CD14-positive monocyte (primary cell): ENCODE measurements around the gene STON1. TPM values are rescaled to one million over a fixed set of nuclear protein-coding genes. Genes with fewer than 3 reads are reported as not detected.
"Not testable (repeated sequence)": the region's sequence is repeated elsewhere in the genome, so short reads cannot be mapped to it uniquely, and the experiment has no call there.

Experiments
- DNase-seq, 3 donors: peaks; one replicate each; pipeline ENCODE4 v3.0.0-alpha.2; 2011 to 2022
- H2AFZ ChIP-seq: 2 replicates; pipeline ENCODE4 v1.6.0; 2012; ENCODE audit warnings: mild to moderate bottlenecking, low read depth, low read length, inconsistent platforms; ENCODE audit not compliant: insufficient read depth, poor library complexity, severe bottlenecking
- H3K27ac ChIP-seq, 2 donors: 1 replicate in 1 of 2; 2 replicates in 1 of 2; pipeline ENCODE4 v1.5.1; 2012 to 2013; ENCODE audit warnings: low read length in 2 of 2, control low read depth in 1 of 2, inconsistent platforms in 1 of 2, low read depth in 1 of 2, mild to moderate bottlenecking in 1 of 2
- H3K27me3 ChIP-seq, 2 donors: one replicate each; pipeline versions ENCODE4 v1.6.0 to v1.6.1; 2011 to 2013; ENCODE audit warnings: low read length in 2 of 2; ENCODE audit not compliant: control insufficient read depth in 2 of 2, insufficient read depth in 2 of 2
- H3K36me3 ChIP-seq, 2 donors: replicated peaks in 1 of 2; 1 replicate in 1 of 2; 2 replicates in 1 of 2; pipeline versions ENCODE4 v1.5.1 to v1.6.1; 2012 to 2013; ENCODE audit warnings: low read length in 2 of 2, control low read depth in 1 of 2, inconsistent platforms in 1 of 2, mild to moderate bottlenecking in 1 of 2; ENCODE audit not compliant: insufficient read depth in 2 of 2, control insufficient read depth in 1 of 2
- H3K4me1 ChIP-seq, 2 donors: 1 replicate in 1 of 2; 2 replicates in 1 of 2; pipeline versions ENCODE4 v1.5.1 to v1.6.1; 2012 to 2013; ENCODE audit warnings: low read length in 2 of 2, control low read depth in 1 of 2, inconsistent platforms in 1 of 2, mild to moderate bottlenecking in 1 of 2, moderate library complexity in 1 of 2; ENCODE audit not compliant: insufficient read depth in 2 of 2, control insufficient read depth in 1 of 2
- H3K4me2 ChIP-seq: replicated peaks from 2 replicates; pipeline ENCODE3; 2012; ENCODE audit warnings: low read length, moderate library complexity, mild to moderate bottlenecking; ENCODE audit not compliant: poor library complexity, severe bottlenecking; ENCODE audit errors: extremely low read depth
- H3K4me3 ChIP-seq, 3 experiments: fragments of 200-600 bp in 1 of 3; sonication (generic) in 1 of 3; replicated peaks in 1 of 3; 1 replicate in 2 of 3; 2 replicates in 1 of 3; pipeline ENCODE4 v1.5.1; 2011 to 2013; ENCODE audit warnings: low read length in 3 of 3, mild to moderate bottlenecking in 3 of 3, control low read depth in 2 of 3, low read depth in 2 of 3, inconsistent platforms in 1 of 3, moderate library complexity in 1 of 3
- H3K79me2 ChIP-seq: 2 replicates; pipeline ENCODE4 v1.6.0; 2012; ENCODE audit warnings: mild to moderate bottlenecking, control low read depth, inconsistent platforms, low read length, moderate library complexity; ENCODE audit not compliant: insufficient read depth
- H3K9ac ChIP-seq: 2 replicates; pipeline ENCODE4 v1.6.0; 2017; ENCODE audit warnings: low read length, mild to moderate bottlenecking; ENCODE audit not compliant: insufficient read depth, poor library complexity, severe bottlenecking
- H3K9me3 ChIP-seq, 2 donors: replicated peaks in 1 of 2; 1 replicate in 1 of 2; 2 replicates in 1 of 2; pipeline versions ENCODE4 v1.5.1 to v1.6.1; 2012 to 2013; ENCODE audit warnings: low read length in 2 of 2, control low read depth in 1 of 2; ENCODE audit not compliant: control insufficient read depth in 1 of 2, insufficient read depth in 1 of 2
- H4K20me1 ChIP-seq: 2 replicates; pipeline ENCODE4 v1.6.0; 2012; ENCODE audit warnings: mild to moderate bottlenecking, low read length, control low read depth, moderate library complexity; ENCODE audit not compliant: insufficient read depth
- H3K27ac Mint-ChIP-seq, 7 donors: one replicate each; pipeline ENCODE4 v1.8.0; 2020; ENCODE audit warnings: mild to moderate bottlenecking in 7 of 7, mixed read lengths in 7 of 7, moderate library complexity in 6 of 7, inconsistent platforms in 2 of 7
- H3K27me3 Mint-ChIP-seq, 3 donors: one replicate each; pipeline ENCODE4 v1.8.0; 2021 to 2022; ENCODE audit warnings: low read depth in 3 of 3, mild to moderate bottlenecking in 3 of 3, mixed read lengths in 3 of 3, moderate library complexity in 3 of 3, inconsistent platforms in 1 of 3
- H3K36me3 Mint-ChIP-seq, 2 donors: one replicate each; pipeline ENCODE4 v1.8.0; 2020; ENCODE audit warnings: mixed read lengths in 2 of 2, inconsistent platforms in 1 of 2, mild to moderate bottlenecking in 1 of 2
- H3K4me1 Mint-ChIP-seq: one replicate; pipeline ENCODE4 v1.8.0; 2020; ENCODE audit warnings: mild to moderate bottlenecking, mixed read lengths
- H3K4me3 Mint-ChIP-seq, 2 donors: one replicate each; pipeline ENCODE4 v1.8.0; 2020; ENCODE audit warnings: mild to moderate bottlenecking in 2 of 2, mixed read lengths in 2 of 2, moderate library complexity in 1 of 2
- H3K9me3 Mint-ChIP-seq, 7 donors: one replicate each; pipeline ENCODE4 v1.8.0; 2020 to 2022; ENCODE audit warnings: mixed read lengths in 7 of 7, mild to moderate bottlenecking in 6 of 7, moderate library complexity in 6 of 7, inconsistent platforms in 2 of 7
- CTCF ChIP-seq: fragments of 200-600 bp; IDR thresholded peaks from one replicate; pipeline ENCODE4 v1.8.0; 2022; ENCODE audit warnings: antibody characterized with exemption, mild to moderate bottlenecking
- WGBS: methylation state at CpG from one replicate; pipeline ENCODE4 v1.1.5; 2013; ENCODE audit warnings: missing lambda C conversion rate; ENCODE audit not compliant: insufficient coverage; 5-methylcytosine and 5-hydroxymethylcytosine counted together
- intact Hi-C, 2 donors: fragments of 100-400 bp; cut with micrococcal nuclease; formaldehyde crosslinking; loops; one replicate each; pipeline versions ENCODE4 v1.15.0 to v1.15.1; 2023
- polyA plus RNA-seq, 3 donors: library from polyadenylated mRNA; depleted of rRNA in 1 of 3; unstranded in 2 of 3; stranded (reverse) in 1 of 3; fragments of 300-500 nt in 2 of 3; fragments of >200 nt in 1 of 3; fragmentation: Illumina TruSeq in 2 of 3; gene quantifications; 1 replicate in 2 of 3; 2 replicates in 1 of 3; pipeline ENCODE4 v1.2.3, GENCODE V29; 2012 to 2021

STON1 gene
- polyA plus RNA-seq, 3 donors, result 0.12 to 0.33 TPM; not detected in 1

DNA sequence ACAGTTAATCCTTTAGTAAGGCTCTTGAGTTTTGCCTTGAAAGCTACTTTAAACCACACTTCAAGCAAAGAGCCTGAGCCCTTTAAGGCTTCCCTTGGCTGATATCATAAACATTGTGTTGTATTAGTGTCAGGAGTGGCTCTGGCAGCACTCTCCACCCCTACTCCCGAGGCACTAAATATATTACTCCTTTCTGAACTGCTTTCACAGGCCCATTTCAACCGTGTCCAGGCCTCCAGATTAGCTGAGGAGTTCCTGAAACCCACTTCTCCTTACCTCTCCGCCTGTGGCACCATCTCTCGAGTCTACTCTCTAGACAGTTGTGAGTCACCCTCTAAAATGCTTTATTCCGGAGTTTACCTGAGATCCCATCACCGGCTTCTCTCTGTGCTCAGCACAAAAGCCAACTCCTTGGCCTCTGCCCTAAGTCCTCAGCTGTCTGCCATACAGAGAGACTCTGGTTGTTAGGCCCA, 14.4 kb upstream of the STON1 start:
- H2AFZ ChIP-seq, result no peak overlapping the region
- 88% methylated on average over 6 of the region's 6 CpGs for WGBS
- H3K79me2 ChIP-seq, result no peaks in the 10 kb centered on the region
- intact Hi-C loops, result no loop called here
- no peaks in the 10 kb centered on the region for H4K20me1 ChIP-seq
- H3K9ac ChIP-seq, result no peak overlapping the region
- Mint-ChIP-seq H3K27ac (peak overlapping the region in 3 of 7 donors; percentile 8 to 88 (median 19)), H3K9me3 (no peaks in the 10 kb centered on the region), H3K27me3 (no peaks in the 10 kb centered on the region), H3K4me1 (no peaks in the 10 kb centered on the region), H3K36me3 (peaks cover 84 to 98% of the 10 kb centered on the region in 2 donors), H3K4me3 (no peak overlapping the region)
- no peak overlapping the region for H3K4me2 ChIP-seq
- no peaks in the 10 kb centered on the region for H3K27me3 ChIP-seq
- no peak overlapping the region for H3K4me3 ChIP-seq
- no peak overlapping the region for H3K27ac ChIP-seq
- no peaks in the 10 kb centered on the region for H3K4me1 ChIP-seq
- DNase-seq, result no peak
- H3K9me3 ChIP-seq, result no peaks in the 10 kb centered on the region
- peaks cover 90 to 99% of the 10 kb centered on the region in 2 donors for H3K36me3 ChIP-seq
- TF ChIP-seq CTCF, result no peak

DNA sequence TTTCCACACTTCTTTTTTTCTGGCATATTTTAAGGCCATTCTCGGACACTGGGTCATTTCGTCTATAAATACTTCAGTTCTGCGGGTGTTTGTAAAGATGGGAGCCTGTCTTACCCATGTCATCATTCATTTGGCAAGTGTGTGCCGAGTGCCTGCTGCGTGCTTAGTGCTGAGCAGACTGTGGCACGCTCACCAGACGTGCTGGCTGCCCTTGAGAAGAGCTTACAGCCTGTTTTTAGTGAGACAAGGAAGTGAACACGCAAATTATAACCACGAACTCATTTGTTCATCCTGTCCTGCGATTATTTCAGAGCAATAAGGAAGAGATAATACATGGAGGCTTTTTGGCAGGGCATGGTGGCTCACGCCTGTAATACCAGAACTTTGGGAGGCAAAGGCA, 10.4 kb upstream of the STON1 start:
- H3K27me3 ChIP-seq, result no peaks in the 10 kb centered on the region
- no peaks in the 10 kb centered on the region for H3K4me1 ChIP-seq
- Mint-ChIP-seq H3K9me3 (no peaks in the 10 kb centered on the region), H3K27me3 (peaks cover 0 to 1% (median 0%) of the 10 kb centered on the region in 3 donors), H3K36me3 (peaks cover 69 to 95% of the 10 kb centered on the region in 2 donors), H3K27ac (peak overlapping the region in 1 of 7 donors; percentile 32), H3K4me1 (no peaks in the 10 kb centered on the region), H3K4me3 (no peak overlapping the region)
- no peak overlapping the region for H3K27ac ChIP-seq
- H3K79me2 ChIP-seq, result no peaks in the 10 kb centered on the region
- H3K4me2 ChIP-seq, result no peak overlapping the region
- intact Hi-C loops, result no loop called here
- no peaks in the 10 kb centered on the region for H4K20me1 ChIP-seq
- H3K9ac ChIP-seq, result no peak overlapping the region
- no peak for TF ChIP-seq CTCF
- no peak for DNase-seq
- H3K4me3 ChIP-seq, result no peak overlapping the region
- H2AFZ ChIP-seq, result no peak overlapping the region
- H3K9me3 ChIP-seq, result no peaks in the 10 kb centered on the region
- 100% methylated on average over 4 of the region's 11 CpGs for WGBS
- peaks cover 66 to 82% of the 10 kb centered on the region in 2 donors for H3K36me3 ChIP-seq

DNA sequence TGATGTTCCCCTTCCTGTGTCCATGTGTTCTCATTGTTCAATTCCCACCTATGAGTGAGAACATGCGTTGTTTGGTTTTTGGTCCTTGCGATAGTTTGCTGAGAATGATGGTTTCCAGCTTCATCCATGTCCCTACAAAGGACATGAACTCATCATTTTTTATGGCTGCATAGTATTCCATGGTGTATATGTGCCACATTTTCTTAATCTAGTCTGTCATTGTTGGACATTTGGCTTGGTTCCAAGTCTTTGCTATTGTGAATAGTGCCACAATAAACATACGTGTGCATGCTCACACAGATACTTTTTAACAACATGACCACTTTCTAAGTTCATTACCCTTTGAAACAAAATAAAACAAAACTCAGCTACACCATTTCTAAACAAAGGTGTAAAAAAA, 5.2 kb upstream of the STON1 start:
- peaks cover 12% of the 10 kb centered on the region for H3K4me1 Mint-ChIP-seq
- DNase-seq, H3K79me2 ChIP-seq, H3K9ac ChIP-seq, H4K20me1 ChIP-seq, H3K4me2 ChIP-seq, H3K27ac ChIP-seq, H3K4me3 ChIP-seq, H3K4me3 Mint-ChIP-seq, H3K9me3 Mint-ChIP-seq, H3K27ac Mint-ChIP-seq, H3K27me3 ChIP-seq, intact Hi-C loops, H3K9me3 ChIP-seq, H3K27me3 Mint-ChIP-seq, H3K4me1 ChIP-seq, H2AFZ ChIP-seq: not testable (repeated sequence)
- no CpG with 5 or more reads among the region's 3 CpGs for WGBS
- peaks cover 42 to 51% of the 10 kb centered on the region in 2 donors for H3K36me3 Mint-ChIP-seq
- H3K36me3 ChIP-seq, result peaks cover 16 to 31% of the 10 kb centered on the region in 2 donors
